ENCODE data around the gene ATP5PD.

Gene ATP5PD

GRCh38 chr17:75001915-75002843 lies 44.6 kb downstream of the ATP5PD start:
- no peak for DNase-seq (ENCODE audit: low read depth in 2 of 3, low spot score in 1 of 3)

- no peak for DNase-seq (ENCODE audit: low read depth in 2 of 3, low spot score in 1 of 3)
Observed at GRCh38 chr17:74999523-74999922, 47.2 kb downstream of the ATP5PD start.

GRCh38 chr17:74998783-74999182 lies 48.0 kb downstream of the ATP5PD start:
- no peak for DNase-seq (ENCODE audit: low read depth in 2 of 3, low spot score in 1 of 3)

- DNase-seq (ENCODE audit: low read depth in 2 of 3, low spot score in 1 of 3) = no peak
Observed at GRCh38 chr17:74995847-74996246, 50.9 kb downstream of the ATP5PD start.

- no peak for DNase-seq (ENCODE audit: low read depth in 2 of 3, low spot score in 1 of 3)
Observed at GRCh38 chr17:74994440-74994839, 52.3 kb downstream of the ATP5PD start.

- DNase-seq (ENCODE audit: low read depth in 2 of 3, low spot score in 1 of 3) = no peak
Observed at GRCh38 chr17:74992223-74992622, 54.5 kb downstream of the ATP5PD start.

GRCh38 chr17:74990581-74991105 lies 56.1 kb downstream of the ATP5PD start:
- DNase-seq (ENCODE audit: low read depth in 2 of 3, low spot score in 1 of 3) = no peak

Measured in stimulated activated CD4-positive, alpha-beta T cell treated with anti-CD3 and anti-CD28 coated beads, Interleukin-12 subunit alpha, Interleukin-12 subunit beta, amount 100 ng/mL, for 48 hours (primary cell).